LHCN-M2 (cell line): ENCODE results near the gene SLC1A2. TPM values are rescaled to one million over a fixed set of nuclear protein-coding genes. Genes with fewer than 3 reads are reported as not detected.

Experiments used
- total RNA-seq: library from RNA; depleted of rRNA; stranded (reverse); fragments of >200 nt; gene quantifications from 2 replicates; pipeline ENCODE4 v1.2.3, GENCODE V29; 2014; rRNA removed

The SLC1A2 gene
- total RNA-seq, 1 experiment from 2014 or later: 0.40 TPM

Other genes starting within 250 kb of the SLC1A2 start
- gene PAMR1, start 106.1 kb upstream of the SLC1A2 start, total RNA-seq: 0.23 and 0.26 TPM in 2 replicates
- gene FJX1, start 198.9 kb upstream of the SLC1A2 start, total RNA-seq: 52.2 and 73.8 TPM in 2 replicates
- 23.2 and 35.9 TPM in 2 replicates for gene TRIM44, start 243.2 kb upstream of the SLC1A2 start, total RNA-seq